Suprapubic skin (tissue), 4 donors: ENCODE results near the gene PUM1. TPM values are rescaled to one million over a fixed set of nuclear protein-coding genes. Genes with fewer than 3 reads are reported as not detected.

ENCODE experiments used
- DNase-seq, 2 donors: peaks; one replicate each; pipeline ENCODE4 v3.0.0-alpha.2; 2019; ENCODE audit warnings: low spot score in 2 of 2
- H3K27ac ChIP-seq: fragments of 200-600 bp; sonication (generic); one replicate; pipeline ENCODE4 v1.5.1; 2019
- H3K27me3 ChIP-seq: fragments of 200-600 bp; sonication (generic); one replicate; pipeline ENCODE4 v1.5.1; 2019
- H3K36me3 ChIP-seq: fragments of 200-600 bp; sonication (generic); one replicate; pipeline ENCODE4 v1.5.1; 2019
- H3K4me1 ChIP-seq: fragments of 200-600 bp; sonication (generic); one replicate; pipeline ENCODE4 v1.5.1; 2019
- H3K4me3 ChIP-seq: fragments of 200-600 bp; sonication (generic); one replicate; pipeline ENCODE4 v1.5.1; 2019; ENCODE audit warnings: mild to moderate bottlenecking
- H3K9me3 ChIP-seq: fragments of 200-600 bp; sonication (generic); one replicate; pipeline ENCODE4 v1.5.1; 2019
- CTCF ChIP-seq, 2 donors: fragments of 200-600 bp in 1 of 2; fragments of 450-650 bp in 1 of 2; sonication (generic) in 1 of 2; IDR thresholded peaks; one replicate each; pipeline ENCODE4 v1.5.1; 2016 to 2019; ENCODE audit warnings: antibody characterized with exemption in 2 of 2, mild to moderate bottlenecking in 1 of 2, moderate library complexity in 1 of 2
- EP300 ChIP-seq: sonication (generic); formaldehyde crosslinking; IDR thresholded peaks from one replicate; pipeline ENCODE4 v1.6.1; 2017; ENCODE audit warnings: antibody characterized with exemption
- POLR2A ChIP-seq, 2 donors: fragments of 450-650 bp; IDR thresholded peaks; one replicate each; pipeline ENCODE4 v1.6.1; 2017; ENCODE audit warnings: antibody characterized with exemption in 2 of 2, mild to moderate bottlenecking in 2 of 2, moderate library complexity in 2 of 2
- POLR2AphosphoS5 ChIP-seq, 3 donors: sonication (generic); formaldehyde crosslinking; IDR thresholded peaks; one replicate each; pipeline ENCODE4 v1.6.1; 2017; ENCODE audit warnings: antibody characterized with exemption in 3 of 3
- WGBS: methylation state at CpG from one replicate; pipeline ENCODE4 v1.1.5; 2018; 5-methylcytosine and 5-hydroxymethylcytosine counted together
- total RNA-seq, 4 donors: library from RNA; depleted of rRNA; stranded (reverse); fragments of >200 nt; gene quantifications; one replicate each; pipeline ENCODE4 v1.1.0, GENCODE V29; 2016

The PUM1 gene
- total RNA-seq, 4 donors from 2014 or later: 100 to 132 (median 110) TPM

DNA sequence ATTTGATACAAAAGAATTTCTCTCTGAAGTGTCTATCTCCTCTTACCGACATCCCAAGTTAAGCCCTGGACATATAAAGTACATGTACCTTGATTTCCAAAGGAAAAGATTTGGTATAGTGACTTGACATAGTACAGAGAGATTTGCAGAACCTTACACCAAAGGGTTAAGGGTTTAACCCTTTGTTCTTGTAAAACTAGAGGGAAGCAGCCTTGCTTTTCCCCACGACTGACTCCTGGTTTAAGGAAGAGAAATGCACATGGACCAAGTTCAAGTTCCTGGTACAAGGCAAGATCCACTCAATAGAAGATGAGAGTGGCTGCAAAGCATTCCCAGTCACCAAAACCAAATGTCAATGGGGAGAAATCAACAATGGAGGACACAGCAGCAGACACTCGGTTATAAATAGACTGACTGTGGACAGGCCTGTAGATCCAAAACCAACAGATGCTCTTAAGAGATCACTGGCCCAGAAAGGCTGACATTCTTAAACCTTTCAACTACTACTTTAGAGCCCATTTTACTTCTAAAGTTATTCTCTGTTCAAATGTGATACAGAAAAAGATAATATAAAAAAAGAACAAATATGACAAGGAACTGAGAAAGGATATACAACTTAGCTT, 69.4 kb downstream of the PUM1 start:
- TF ChIP-seq POLR2AphosphoS5 (IDR thresholded peaks at IDR 0.05): no peak
- TF ChIP-seq POLR2A (IDR thresholded peaks at IDR 0.05): no peak
- TF ChIP-seq CTCF (IDR thresholded peaks at IDR 0.05): no peak
- TF ChIP-seq EP300: no peak
- Histone ChIP-seq H3K27me3 (no peaks in the 10 kb centered on the region), H3K4me3 (no peak overlapping the region), H3K27ac (no peak overlapping the region), H3K4me1 (peaks cover 11% of the 10 kb centered on the region), H3K9me3 (no peaks in the 10 kb centered on the region), H3K36me3 (peaks cover 27% of the 10 kb centered on the region)
- DNase-seq: no peak
- WGBS: 76% methylated on average over 3 of the region's 3 CpGs

- Histone ChIP-seq H3K27me3 (no peaks in the 10 kb centered on the region), H3K27ac (no peak overlapping the region), H3K4me3 (no peak overlapping the region), H3K9me3 (no peaks in the 10 kb centered on the region), H3K36me3 (peaks cover 32% of the 10 kb centered on the region), H3K4me1 (peaks cover 13% of the 10 kb centered on the region)
- TF ChIP-seq POLR2AphosphoS5 (IDR thresholded peaks at IDR 0.05) (no peak), EP300 (no peak), CTCF (IDR thresholded peaks at IDR 0.05) (no peak), POLR2A (IDR thresholded peaks at IDR 0.05) (no peak)
- 65% methylated on average over 6 of the region's 6 CpGs for WGBS
- DNase-seq: no peak
These were observed 73.5 kb downstream of the PUM1 start for GRCh38 chr1:30991862-30992606.

GRCh38 chr1:30990591-30990990, 74.9 kb downstream of the PUM1 start:
- DNase-seq: no peak
- no peaks in the 10 kb centered on the region for H3K9me3 ChIP-seq
- peaks cover 32% of the 10 kb centered on the region for H3K36me3 ChIP-seq
- 80% methylated on average over 3 of the region's 3 CpGs for WGBS
- H3K4me1 ChIP-seq: peaks cover 15% of the 10 kb centered on the region
- H3K27ac ChIP-seq: no peak overlapping the region
- no peak overlapping the region for H3K4me3 ChIP-seq
- TF ChIP-seq POLR2A (IDR thresholded peaks at IDR 0.05) (no peak), POLR2AphosphoS5 (IDR thresholded peaks at IDR 0.05) (no peak), EP300 (no peak), CTCF (IDR thresholded peaks at IDR 0.05) (no peak)
- H3K27me3 ChIP-seq: no peaks in the 10 kb centered on the region

DNA sequence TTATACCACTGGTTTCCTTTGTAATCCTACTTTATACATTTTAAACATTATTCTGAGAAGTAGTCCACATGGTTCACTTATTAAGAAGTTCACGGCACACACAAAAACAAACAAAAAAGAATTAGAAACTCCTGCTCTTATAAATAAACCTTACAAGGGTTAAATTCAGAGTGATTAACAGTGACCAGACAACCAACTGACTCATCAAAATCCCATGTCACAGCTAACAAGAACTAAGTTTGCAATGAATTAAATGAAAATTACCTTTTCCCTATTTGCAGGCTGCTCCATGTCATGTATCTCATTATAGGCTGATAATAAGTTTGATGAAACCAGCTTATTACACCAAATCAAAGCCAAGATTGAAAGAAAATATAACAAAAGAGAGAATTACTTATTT, 77.5 kb downstream of the PUM1 start:
- 95% methylated on average over 1 of the region's 1 CpG for WGBS
- H3K4me1 ChIP-seq: peaks cover 39% of the 10 kb centered on the region

DNA sequence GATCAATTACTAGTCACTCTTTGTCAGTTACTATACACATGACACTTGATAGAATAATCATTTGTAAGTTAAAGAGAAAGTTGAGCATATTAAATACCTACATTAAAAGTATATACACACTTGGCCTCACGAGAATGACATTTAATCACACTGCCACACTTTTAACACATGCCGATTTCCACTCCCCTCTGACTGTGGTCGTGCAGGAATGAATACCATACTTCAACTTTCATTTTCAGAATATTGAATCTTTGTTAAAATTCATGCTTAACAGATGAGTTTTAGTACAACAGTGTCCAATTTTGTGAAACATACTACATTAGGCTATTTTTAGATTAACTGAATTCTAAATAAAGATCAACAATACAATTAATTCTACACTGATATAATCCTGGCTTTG, 78.8 kb downstream of the PUM1 start:
- Histone ChIP-seq H3K36me3 (peaks cover 8% of the 10 kb centered on the region), H3K4me1 (peaks cover 41% of the 10 kb centered on the region), H3K27me3 (no peaks in the 10 kb centered on the region), H3K9me3 (no peaks in the 10 kb centered on the region), H3K27ac (no peak overlapping the region), H3K4me3 (no peak overlapping the region)
- WGBS: 47% methylated on average over 3 of the region's 3 CpGs
- no peak for TF ChIP-seq CTCF (IDR thresholded peaks at IDR 0.05)
- no peak for TF ChIP-seq POLR2AphosphoS5 (IDR thresholded peaks at IDR 0.05)
- TF ChIP-seq EP300: no peak
- no peak for DNase-seq

More for the DNA sequence above, 77.5 kb downstream of the PUM1 start:
- TF ChIP-seq POLR2A (IDR thresholded peaks at IDR 0.05) (no peak), EP300 (no peak)
- no peaks in the 10 kb centered on the region for H3K27me3 ChIP-seq
- no peak overlapping the region for H3K4me3 ChIP-seq
- H3K9me3 ChIP-seq: no peaks in the 10 kb centered on the region
- H3K27ac ChIP-seq: no peak overlapping the region
- peaks cover 20% of the 10 kb centered on the region for H3K36me3 ChIP-seq
- no peak for DNase-seq
